CD8-positive, alpha-beta memory T cell (primary cell): Measurements from ENCODE around the gene NUDT16L1. TPM values are rescaled to one million over a fixed set of nuclear protein-coding genes. Genes with fewer than 3 reads are reported as not detected.

ENCODE experiments used
- CTCF ChIA-PET: fragments of 350-600 bp; sonication (Branson Sonifier 250); formaldehyde crosslinking; loops from one replicate; lab custom pipeline; 2021; ENCODE audit warnings: antibody characterized with exemption; lab: Charles Lee
- POLR2A ChIA-PET: fragments of 350-600 bp; sonication (Branson Sonifier 250); formaldehyde crosslinking; loops from one replicate; lab custom pipeline; 2021; ENCODE audit warnings: antibody characterized with exemption; lab: Charles Lee
- DNase-seq, 5 donors: peaks; one replicate each; pipeline versions ENCODE4 v3.0.0 to v3.0.0-alpha.2; 2020 to 2022; ENCODE audit warnings: mixed read lengths in 1 of 5
- H3K27ac ChIP-seq: one replicate; pipeline ENCODE4 v1.7.0; 2013; ENCODE audit warnings: low read depth, mild to moderate bottlenecking, low read length, moderate library complexity
- H3K27me3 ChIP-seq: 2 replicates; pipeline ENCODE4 v1.7.0; 2013; ENCODE audit warnings: low read length, mild to moderate bottlenecking; ENCODE audit not compliant: insufficient read depth, poor library complexity, severe bottlenecking
- H3K36me3 ChIP-seq: 2 replicates; pipeline ENCODE4 v1.7.0; 2013; ENCODE audit warnings: mild to moderate bottlenecking, low read length, moderate library complexity; ENCODE audit not compliant: insufficient read depth
- H3K4me1 ChIP-seq: 2 replicates; pipeline ENCODE4 v1.7.0; 2013; ENCODE audit warnings: mild to moderate bottlenecking, low read length, moderate library complexity; ENCODE audit not compliant: insufficient read depth
- H3K4me3 ChIP-seq: 2 replicates; pipeline ENCODE4 v1.7.0; 2013; ENCODE audit warnings: mild to moderate bottlenecking, low read length
- H3K9me3 ChIP-seq: 2 replicates; pipeline ENCODE4 v1.7.0; 2013; ENCODE audit warnings: mild to moderate bottlenecking, low read length
- H3K27ac Mint-ChIP-seq, 8 donors: one replicate each; pipeline ENCODE4 v1.8.0; 2020 to 2021; ENCODE audit warnings: mixed read lengths in 8 of 8, mild to moderate bottlenecking in 6 of 8, inconsistent platforms in 3 of 8, moderate library complexity in 3 of 8
- H3K27me3 Mint-ChIP-seq, 2 donors: one replicate each; pipeline ENCODE4 v1.8.0; 2020 to 2021; ENCODE audit warnings: mixed read lengths in 2 of 2, mild to moderate bottlenecking in 1 of 2, moderate library complexity in 1 of 2
- H3K36me3 Mint-ChIP-seq, 3 donors: one replicate each; pipeline ENCODE4 v1.8.0; 2020 to 2021; ENCODE audit warnings: mixed read lengths in 3 of 3, inconsistent platforms in 1 of 3, mild to moderate bottlenecking in 1 of 3
- H3K4me1 Mint-ChIP-seq, 3 donors: one replicate each; pipeline ENCODE4 v1.8.0; 2020 to 2021; ENCODE audit warnings: mixed read lengths in 3 of 3, inconsistent platforms in 1 of 3, mild to moderate bottlenecking in 1 of 3
- H3K4me3 Mint-ChIP-seq, 7 donors: one replicate each; pipeline ENCODE4 v1.8.0; 2020 to 2021; ENCODE audit warnings: mixed read lengths in 7 of 7, mild to moderate bottlenecking in 6 of 7, moderate library complexity in 4 of 7, inconsistent platforms in 2 of 7
- H3K9me3 Mint-ChIP-seq, 5 donors: one replicate each; pipeline ENCODE4 v1.8.0; 2020 to 2022; ENCODE audit warnings: mixed read lengths in 5 of 5, mild to moderate bottlenecking in 3 of 5, moderate library complexity in 2 of 5, inconsistent platforms in 1 of 5
- polyA plus RNA-seq: library from polyadenylated mRNA; unstranded; fragments of 300-500 nt; fragmentation: Illumina TruSeq; gene quantifications from one replicate; pipeline ENCODE4 v1.2.3, GENCODE V29; 2021
- total RNA-seq, 2 experiments: library from RNA; stranded (reverse); gene quantifications; one replicate each; pipeline ENCODE4 v1.2.3, GENCODE V29; 2021

The NUDT16L1 gene
- total and polyA plus RNA-seq, 3 experiments from 2014 or later = 40.6 to 89.2 (median 47.7) TPM

DNA sequence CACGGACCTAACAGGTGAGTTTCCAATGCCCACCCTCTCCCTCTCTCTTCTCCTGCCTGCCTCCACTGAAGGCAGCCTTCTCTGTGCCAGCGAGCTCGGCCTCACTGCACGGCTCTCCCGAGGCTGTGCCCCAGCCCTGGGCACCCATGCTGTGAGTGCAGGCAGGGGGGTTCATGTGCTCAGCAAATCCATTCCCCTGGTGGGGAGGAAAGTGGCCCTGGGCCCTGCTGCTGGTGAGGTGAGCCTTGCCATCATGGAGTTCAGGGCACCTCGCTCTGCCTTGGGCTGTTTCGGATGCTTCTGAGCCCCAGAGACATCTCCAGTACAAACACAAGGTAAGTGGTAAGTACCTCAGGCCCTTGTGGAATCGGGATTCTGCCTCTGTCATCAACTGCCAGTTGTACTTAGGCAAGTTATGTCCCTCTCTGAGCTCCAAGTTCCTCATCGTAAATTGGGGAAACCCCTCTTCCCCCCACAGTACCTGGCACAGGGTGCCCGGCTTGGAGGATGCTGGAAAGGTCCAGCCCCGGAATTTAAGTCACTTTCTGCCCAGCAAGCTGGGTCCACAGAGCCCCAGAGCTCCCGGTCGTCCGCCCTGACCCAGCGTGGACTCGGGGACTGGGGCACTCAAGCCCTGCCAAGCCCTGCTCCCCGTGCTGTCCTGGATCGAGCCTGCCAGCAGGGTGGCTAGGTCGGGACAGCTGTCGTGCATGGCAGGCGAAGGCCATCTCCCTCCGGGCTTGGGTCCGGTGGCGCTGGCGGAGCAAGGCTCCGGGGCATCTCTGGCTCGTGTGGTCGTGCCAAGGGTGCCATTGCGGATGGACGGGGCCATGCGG lies 684 bp upstream of the NUDT16L1 start:
- Mint-ChIP-seq H3K27me3 (peaks cover 0 to 4% of the 10 kb centered on the region in 2 donors), H3K27ac (peak overlapping the region; percentile 53 to 96 (median 89)), H3K4me1 (peaks cover 5 to 28% (median 13%) of the 10 kb centered on the region in 3 donors), H3K9me3 (no peaks in the 10 kb centered on the region), H3K4me3 (peak overlapping the region; percentile 80 to 94 (median 87)), H3K36me3 (peaks cover 0 to 44% (median 0%) of the 10 kb centered on the region in 3 donors)
- POLR2A ChIA-PET = interaction anchor here (0.6 to 1.4 kb wide), 6 partner anchors 22 to 138 kb away, joined by 3 to 10 read pairs (median 6); partner anchors contain the start of genes ANKS3, DNAAF8 and MGRN1
- peak overlapping the region; percentile 88 for H3K4me3 ChIP-seq
- peak overlapping the region; percentile 57 for H3K27ac ChIP-seq
- H3K9me3 ChIP-seq = no peaks in the 10 kb centered on the region
- H3K36me3 ChIP-seq = peaks cover 14% of the 10 kb centered on the region
- peaks cover 28% of the 10 kb centered on the region for H3K4me1 ChIP-seq
- no peaks in the 10 kb centered on the region for H3K27me3 ChIP-seq
- CTCF ChIA-PET = interaction anchor here (0.8 to 3.2 kb wide), 4 partner anchors 10 to 69 kb away, joined by 3 to 9 read pairs (median 4); partner anchors contain the start of gene DNAAF8
- peak in 3 of 5 donors; percentile 12 to 47 (median 30) for DNase-seq

DNA sequence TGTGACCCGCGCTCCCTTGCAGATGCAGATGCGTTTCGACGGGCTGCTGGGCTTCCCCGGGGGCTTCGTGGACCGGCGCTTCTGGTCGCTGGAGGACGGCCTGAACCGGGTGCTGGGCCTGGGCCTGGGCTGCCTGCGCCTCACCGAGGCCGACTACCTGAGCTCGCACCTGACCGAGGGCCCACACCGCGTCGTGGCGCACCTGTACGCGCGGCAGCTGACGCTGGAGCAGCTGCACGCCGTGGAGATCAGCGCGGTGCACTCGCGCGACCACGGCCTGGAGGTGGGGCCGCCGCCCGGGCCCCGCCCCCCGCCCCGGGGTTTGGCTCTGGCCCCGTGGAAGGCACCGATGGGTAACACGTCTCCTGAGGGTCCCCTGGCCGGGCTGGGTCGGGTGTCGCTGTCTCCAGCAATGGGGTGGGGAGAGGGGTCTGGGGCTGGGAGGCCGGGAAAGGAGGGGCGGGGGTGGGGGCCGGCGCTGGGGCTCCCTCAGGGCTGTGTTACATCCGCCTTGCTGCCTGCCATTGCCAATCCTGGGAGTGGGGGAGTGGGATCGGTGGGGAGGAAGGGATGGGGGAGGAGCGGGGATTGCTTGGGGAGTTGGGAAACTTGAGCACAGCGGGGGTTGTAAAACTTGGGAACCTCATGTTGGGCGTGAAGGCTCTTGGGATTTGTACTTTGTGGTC lies 737 bp downstream of the NUDT16L1 start:
- H3K27me3 ChIP-seq = no peaks in the 10 kb centered on the region
- peak overlapping the region; percentile 76 for H3K27ac ChIP-seq
- Mint-ChIP-seq H3K4me1 (peaks cover 5 to 28% (median 13%) of the 10 kb centered on the region in 3 donors), H3K9me3 (no peaks in the 10 kb centered on the region), H3K4me3 (peak overlapping the region; percentile 76 to 94 (median 81)), H3K36me3 (peaks cover 0 to 45% (median 0%) of the 10 kb centered on the region in 3 donors), H3K27ac (peak overlapping the region; percentile 56 to 86 (median 80)), H3K27me3 (peaks cover 0 to 4% of the 10 kb centered on the region in 2 donors)
- H3K4me3 ChIP-seq = peak overlapping the region; percentile 88
- ChIA-PET CTCF (interaction anchor here (1.1 to 3.2 kb wide), 3 partner anchors 10 to 43 kb away, joined by 3 to 9 read pairs (median 5); no protein-coding TSS in a partner anchor), POLR2A (interaction anchor here (0.6 to 1.4 kb wide), 6 partner anchors 21 to 78 kb away, joined by 3 to 10 read pairs (median 6); partner anchors contain the start of genes DNAAF8 and MGRN1)
- peaks cover 17% of the 10 kb centered on the region for H3K36me3 ChIP-seq
- H3K4me1 ChIP-seq = peaks cover 28% of the 10 kb centered on the region
- no peaks in the 10 kb centered on the region for H3K9me3 ChIP-seq
- DNase-seq = peak in 4 of 5 donors; percentile 38 to 72 (median 51)

DNA sequence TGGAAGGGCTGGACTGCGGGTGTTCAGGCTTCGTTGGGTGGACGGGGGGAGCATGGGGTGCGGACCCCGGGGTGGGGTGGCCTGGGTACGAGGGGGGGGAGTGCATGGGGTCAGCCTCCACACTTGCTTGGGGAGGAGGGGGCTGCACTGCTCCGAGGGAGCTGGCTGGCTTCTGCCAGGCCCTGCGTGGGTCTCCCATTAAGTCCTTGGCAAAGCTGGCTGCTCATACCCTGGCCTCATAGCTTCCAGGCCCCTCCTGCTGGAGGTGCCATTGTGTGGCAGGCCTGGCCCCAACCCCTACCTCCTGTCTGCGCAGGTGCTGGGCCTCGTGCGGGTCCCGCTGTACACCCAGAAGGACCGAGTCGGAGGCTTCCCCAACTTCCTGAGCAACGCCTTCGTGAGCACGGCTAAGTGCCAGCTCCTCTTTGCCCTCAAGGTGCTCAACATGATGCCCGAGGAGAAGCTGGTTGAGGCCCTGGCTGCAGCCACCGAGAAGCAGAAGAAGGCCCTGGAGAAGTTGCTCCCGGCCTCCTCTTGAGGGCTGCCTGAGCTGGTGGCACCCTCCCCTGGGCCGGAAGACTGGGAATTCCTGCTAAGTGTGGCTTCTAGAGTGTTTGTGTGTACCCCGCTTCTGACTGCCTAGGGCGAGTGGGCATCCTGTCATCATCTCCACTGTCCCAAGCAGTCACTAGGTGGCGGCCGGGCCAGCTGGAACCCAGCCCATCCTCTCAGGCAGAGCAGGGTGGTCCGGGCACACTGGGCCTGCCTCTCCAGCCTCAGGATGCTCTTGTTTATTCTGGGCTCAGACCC lies 1.5 kb downstream of the NUDT16L1 start:
- peaks cover 0 to 50% (median 6%) of the 10 kb centered on the region in 3 donors for H3K36me3 Mint-ChIP-seq
- H3K27ac ChIP-seq = peak overlapping the region; percentile 76
- H3K9me3 Mint-ChIP-seq = no peaks in the 10 kb centered on the region
- peaks cover 28% of the 10 kb centered on the region for H3K4me1 ChIP-seq
- peaks cover 9 to 31% (median 13%) of the 10 kb centered on the region in 3 donors for H3K4me1 Mint-ChIP-seq
- DNase-seq = peak in 1 of 5 donors; percentile 49
- H3K36me3 ChIP-seq = peaks cover 24% of the 10 kb centered on the region
- peaks cover 0 to 4% of the 10 kb centered on the region in 2 donors for H3K27me3 Mint-ChIP-seq
- ChIA-PET CTCF (interaction anchor here (1.1 to 3.2 kb wide), 5 partner anchors 9 to 71 kb away, joined by 3 to 9 read pairs (median 5); partner anchors contain the start of gene MGRN1), POLR2A (interaction anchor here (0.6 to 1.5 kb wide), 4 partner anchors 39 to 69 kb away, joined by 3 to 10 read pairs (median 4); partner anchors contain the start of genes ANKS3 and DNAAF8)
- H3K4me3 ChIP-seq = no peak overlapping the region
- no peaks in the 10 kb centered on the region for H3K9me3 ChIP-seq
- peak overlapping the region; percentile 75 to 94 (median 81) for H3K4me3 Mint-ChIP-seq
- H3K27me3 ChIP-seq = no peaks in the 10 kb centered on the region
- H3K27ac Mint-ChIP-seq = peak overlapping the region; percentile 56 to 86 (median 83)

DNA sequence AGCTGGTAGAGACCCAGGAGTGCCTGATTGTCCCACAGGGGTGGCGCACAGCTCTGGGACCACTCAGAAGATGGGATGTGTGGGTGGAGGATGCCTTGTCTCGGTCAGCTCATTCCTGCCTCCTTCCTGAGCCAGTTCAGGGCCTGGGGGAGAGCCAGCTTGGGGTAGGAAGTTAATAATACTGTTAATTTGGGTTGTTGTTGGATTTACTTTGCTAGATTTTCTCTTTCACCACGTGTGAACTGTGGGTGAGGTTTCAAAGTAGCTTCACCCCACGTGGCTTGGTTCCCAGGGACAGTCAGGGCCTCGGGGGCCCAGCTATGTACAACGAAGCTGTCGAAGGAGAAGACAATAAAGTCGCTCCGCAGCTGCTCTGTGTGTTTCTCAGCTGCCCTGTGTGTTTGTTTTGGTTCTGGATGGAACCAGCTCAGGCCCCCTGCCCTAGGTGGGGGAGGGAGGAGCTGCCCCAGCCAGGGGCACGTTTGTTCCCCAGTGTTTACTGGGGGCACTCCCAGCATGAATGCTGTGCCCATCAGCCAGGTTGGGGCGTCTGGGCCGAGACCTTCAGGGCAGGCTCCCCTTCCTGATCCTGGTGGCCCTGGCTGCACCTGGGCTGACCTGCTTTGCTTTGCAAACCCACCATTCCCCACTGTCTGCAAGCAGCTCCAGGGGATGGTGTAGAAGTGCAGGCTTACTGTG lies 2.3 kb downstream of the NUDT16L1 start:
- H3K4me3 Mint-ChIP-seq = peak overlapping the region; percentile 71 to 86 (median 81)
- Histone ChIP-seq H3K4me3 (no peak overlapping the region), H3K27me3 (no peaks in the 10 kb centered on the region), H3K36me3 (peaks cover 25% of the 10 kb centered on the region), H3K9me3 (no peaks in the 10 kb centered on the region), H3K27ac (no peak overlapping the region), H3K4me1 (peaks cover 29% of the 10 kb centered on the region)
- peak in 1 of 5 donors; percentile 38 for DNase-seq
- H3K9me3 Mint-ChIP-seq = no peaks in the 10 kb centered on the region
- H3K4me1 Mint-ChIP-seq = peaks cover 12 to 38% (median 13%) of the 10 kb centered on the region in 3 donors
- ChIA-PET POLR2A (interaction anchor here (1.5 kb wide), 1 partner anchor 39 kb away, joined by 4 read pairs; the partner anchor contains the start of genes ANKS3 and DNAAF8), CTCF (interaction anchor here (1.3 to 3.2 kb wide), 4 partner anchors 11 to 71 kb away, joined by 4 to 9 read pairs (median 5); partner anchors contain the start of gene MGRN1)
- peaks cover 0 to 4% of the 10 kb centered on the region in 2 donors for H3K27me3 Mint-ChIP-seq
- peaks cover 0 to 53% (median 6%) of the 10 kb centered on the region in 3 donors for H3K36me3 Mint-ChIP-seq
- H3K27ac Mint-ChIP-seq = peak overlapping the region; percentile 4 to 86 (median 66)

DNA sequence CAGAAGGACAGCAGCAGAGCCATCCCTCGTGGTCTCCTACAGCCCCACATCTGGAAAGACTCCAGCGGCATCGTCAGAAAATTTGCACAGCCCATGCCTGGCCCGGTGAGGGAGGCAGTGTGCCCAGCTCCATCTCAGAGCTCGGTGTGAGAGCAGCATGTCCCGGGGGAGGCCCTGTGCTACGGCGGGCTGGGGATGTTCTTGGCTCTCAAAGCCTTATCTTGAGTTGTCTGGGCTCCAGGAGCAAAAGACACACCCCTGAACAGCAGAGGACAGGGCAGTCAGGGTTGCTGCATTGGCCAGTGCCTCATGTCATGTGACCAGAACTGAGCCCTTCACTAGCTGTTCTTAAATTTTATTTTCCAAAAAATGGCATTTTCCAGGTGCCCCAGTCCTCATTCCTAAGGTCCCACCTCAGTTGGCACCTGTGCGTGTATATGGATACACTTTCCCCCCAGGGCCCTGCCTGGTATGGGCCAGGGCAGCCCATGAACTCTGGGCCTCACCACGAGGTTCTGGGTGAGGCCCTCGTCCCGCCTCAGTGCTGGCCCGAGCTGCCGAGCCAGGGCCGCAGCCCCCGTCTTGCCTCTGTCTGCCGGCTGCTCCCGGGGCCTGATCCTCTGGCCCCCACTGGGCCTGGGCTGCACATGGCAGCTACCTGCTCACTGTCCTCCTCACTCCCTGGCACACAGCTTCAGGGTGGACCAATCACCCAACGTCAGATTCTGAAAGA lies 3.0 kb downstream of the NUDT16L1 start:
- Mint-ChIP-seq H3K4me1 (peaks cover 12 to 39% (median 13%) of the 10 kb centered on the region in 3 donors), H3K36me3 (peaks cover 0 to 58% (median 6%) of the 10 kb centered on the region in 3 donors), H3K4me3 (peak overlapping the region in 3 of 7 donors; percentile 53 to 81 (median 69)), H3K9me3 (no peaks in the 10 kb centered on the region), H3K27me3 (peaks cover 0 to 4% of the 10 kb centered on the region in 2 donors), H3K27ac (peak overlapping the region in 5 of 8 donors; percentile 4 to 80 (median 23))
- H3K4me3 ChIP-seq = no peak overlapping the region
- H3K36me3 ChIP-seq = peaks cover 25% of the 10 kb centered on the region
- no peak overlapping the region for H3K27ac ChIP-seq
- no peaks in the 10 kb centered on the region for H3K9me3 ChIP-seq
- ChIA-PET CTCF (interaction anchor here (1.0 to 2.2 kb wide), 3 partner anchors 10 to 72 kb away, joined by 3 to 5 read pairs (median 4); partner anchors contain the start of gene MGRN1), POLR2A (interaction anchor here (1.5 kb wide), 1 partner anchor 38 kb away, joined by 4 read pairs; the partner anchor contains the start of genes ANKS3 and DNAAF8)
- peak in 1 of 5 donors; percentile 40 for DNase-seq
- H3K4me1 ChIP-seq = peaks cover 32% of the 10 kb centered on the region
- no peaks in the 10 kb centered on the region for H3K27me3 ChIP-seq
